Keratinocyte (primary cell): Measurements from ENCODE around the gene SYNDIG1. TPM values are rescaled to one million over a fixed set of nuclear protein-coding genes. Genes with fewer than 3 reads are reported as not detected.

Experiments
- DNase-seq: peaks from one replicate; pipeline ENCODE4 v3.0.0-alpha.2; 2011; ENCODE audit warnings: low read depth, missing footprints, low spot score
- FAIRE-seq: peaks from 2 replicates; lab custom pipeline; 2011; peaks lifted over from hg19 to GRCh38; lab: Jason Lieb, UNC
- H2AFZ ChIP-seq: 2 replicates; pipeline ENCODE4 v1.6.0; 2012; ENCODE audit warnings: low read length, control low read depth, inconsistent platforms; ENCODE audit not compliant: control insufficient read depth
- H3K27ac ChIP-seq: 2 replicates; pipeline ENCODE4 v1.5.1; 2011; ENCODE audit warnings: low read length; ENCODE audit not compliant: control insufficient read depth, insufficient read depth
- H3K27me3 ChIP-seq: 3 replicates; pipeline ENCODE4 v1.6.0; 2011; ENCODE audit warnings: low read length; ENCODE audit not compliant: control insufficient read depth, insufficient read depth; ENCODE audit errors: extremely low read depth
- H3K36me3 ChIP-seq, 2 experiments: 2 replicates in 1 of 2; 3 replicates in 1 of 2; pipeline ENCODE4 v1.5.1; 2011; ENCODE audit warnings: low read length in 2 of 2, mild to moderate bottlenecking in 1 of 2; ENCODE audit not compliant: control insufficient read depth in 2 of 2, insufficient read depth in 2 of 2; ENCODE audit errors: extremely low read depth in 1 of 2
- H3K4me1 ChIP-seq: 3 replicates; pipeline ENCODE4 v1.5.1; 2011; ENCODE audit warnings: low read length; ENCODE audit not compliant: control insufficient read depth, insufficient read depth; ENCODE audit errors: extremely low read depth
- H3K4me2 ChIP-seq: 3 replicates; pipeline ENCODE4 v1.6.0; 2011; ENCODE audit warnings: low read depth, low read length; ENCODE audit not compliant: control insufficient read depth, insufficient read depth; ENCODE audit errors: extremely low read depth
- H3K4me3 ChIP-seq, 3 experiments: fragments of 200-600 bp in 1 of 3; sonication (generic) in 1 of 3; 2 replicates in 2 of 3; 3 replicates in 1 of 3; pipeline ENCODE4 v1.5.1; 2011 to 2016; ENCODE audit warnings: low read length in 3 of 3, mild to moderate bottlenecking in 3 of 3, control low read depth in 2 of 3, inconsistent platforms in 1 of 3, low read depth in 1 of 3, mixed read lengths in 1 of 3, mixed run types in 1 of 3, moderate library complexity in 1 of 3; ENCODE audit not compliant: control insufficient read depth in 2 of 3, insufficient read depth in 2 of 3; ENCODE audit errors: extremely low read depth in 1 of 3
- H3K79me2 ChIP-seq: 2 replicates; pipeline ENCODE4 v1.6.0; 2012; ENCODE audit warnings: low read length; ENCODE audit not compliant: control insufficient read depth, insufficient read depth
- H3K9ac ChIP-seq: 3 replicates; pipeline ENCODE4 v1.6.0; 2011; ENCODE audit warnings: low read length; ENCODE audit not compliant: control insufficient read depth, insufficient read depth; ENCODE audit errors: extremely low read depth
- H3K9me1 ChIP-seq: 3 replicates; pipeline ENCODE4 v1.6.0; 2011; ENCODE audit warnings: low read length; ENCODE audit not compliant: control insufficient read depth, insufficient read depth; ENCODE audit errors: extremely low read depth
- H3K9me3 ChIP-seq: 2 replicates; pipeline ENCODE4 v1.5.1; 2012; ENCODE audit warnings: low read depth, low read length; ENCODE audit not compliant: control insufficient read depth
- H4K20me1 ChIP-seq: 3 replicates; pipeline ENCODE4 v1.6.0; 2011; ENCODE audit warnings: low read length; ENCODE audit not compliant: control insufficient read depth, insufficient read depth; ENCODE audit errors: extremely low read depth
- EZH2 ChIP-seq: IDR thresholded peaks from one replicate; pipeline ENCODE4 v1.6.1; 2012; ENCODE audit warnings: inconsistent platforms, mild to moderate bottlenecking, low read length, moderate library complexity
- dilution Hi-C: fragments of 300-500 bp; cut with MboI; formaldehyde crosslinking; loops from one replicate; pipeline ENCODE4 v1.7.0; 2020; ENCODE audit warnings: low sequenced_read_pairs; ENCODE audit not compliant: extremely low pct_ligation_motif_present
- polyA plus RNA-seq, 5 experiments: library from polyadenylated mRNA; depleted of rRNA in 3 of 5; stranded (reverse) in 3 of 5; stranded (forward) in 1 of 5; unstranded in 1 of 5; fragments of >200 nt; gene quantifications; 1 replicate in 1 of 5; 2 replicates in 3 of 5; 3 replicates in 1 of 5; pipeline versions ENCODE4 v1.2.1 to v1.2.3, GENCODE V29; 2011 to 2012; ENCODE audit warnings: missing spikeins in 2 of 5, low read depth in 1 of 5, low replicate concordance in 1 of 5
- TF ChIP-seq, protein P1 (sequence below), 3 experiments: IDR thresholded peaks in 1 of 3; conservative IDR thresholded peaks in 1 of 3; optimal IDR thresholded peaks in 1 of 3; 2 replicates in 2 of 3; 3 replicates in 1 of 3; pipeline versions ENCODE3 to v1.5.1; 2011; ENCODE audit warnings: low read length in 3 of 3, mild to moderate bottlenecking in 3 of 3, moderate library complexity in 2 of 3, control low read depth in 1 of 3, inconsistent platforms in 1 of 3; ENCODE audit not compliant: insufficient read depth in 2 of 3; ENCODE audit errors: extremely low read depth in 1 of 3

Gene SYNDIG1
- polyA plus RNA-seq, 1 donor (not counting 4 experiments of a cell fraction or from before 2014, with no cell fraction given) = 0.38 TPM

DNA sequence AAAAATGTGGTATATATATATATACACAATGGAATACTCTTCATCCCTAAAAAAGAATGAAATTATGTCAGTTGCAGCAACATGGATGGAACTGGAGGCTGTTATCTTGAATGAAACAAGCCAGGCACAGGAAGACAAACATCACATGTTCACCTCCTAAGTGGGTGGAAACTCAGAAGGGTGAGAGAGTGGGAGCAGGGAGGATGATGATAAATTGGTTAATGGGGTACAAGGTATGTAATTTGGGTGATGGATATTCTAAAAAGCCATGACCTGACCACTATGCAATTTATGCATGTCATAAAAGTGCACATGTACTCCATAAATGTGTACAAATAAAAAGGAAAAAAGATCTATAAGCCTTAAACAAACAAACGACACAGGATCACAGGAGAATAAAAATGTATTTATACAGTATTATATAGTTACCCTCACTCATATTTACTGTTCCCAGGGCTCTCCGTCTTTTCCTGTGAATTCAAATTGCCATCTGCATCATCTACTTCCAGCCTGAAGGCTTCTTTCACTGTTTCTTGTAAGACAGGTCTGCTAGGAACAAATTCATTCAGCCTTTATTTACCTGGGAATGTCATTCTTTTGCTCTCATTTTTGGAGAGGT, 89.8 kb downstream of the SYNDIG1 start:
- Histone ChIP-seq H3K9ac (no peak overlapping the region), H3K4me3 (no peak overlapping the region), H3K79me2 (no peaks in the 10 kb centered on the region), H3K9me1 (no peaks in the 10 kb centered on the region), H3K27me3 (no peaks in the 10 kb centered on the region), H2AFZ (no peak overlapping the region), H4K20me1 (no peaks in the 10 kb centered on the region), H3K4me2 (no peak overlapping the region), H3K9me3 (no peaks in the 10 kb centered on the region), H3K27ac (no peak overlapping the region), H3K36me3 (no peaks in the 10 kb centered on the region), H3K4me1 (no peaks in the 10 kb centered on the region)
- no peak for DNase-seq
- dilution Hi-C loops = no loop called here
- TF ChIP-seq, protein P1, sequence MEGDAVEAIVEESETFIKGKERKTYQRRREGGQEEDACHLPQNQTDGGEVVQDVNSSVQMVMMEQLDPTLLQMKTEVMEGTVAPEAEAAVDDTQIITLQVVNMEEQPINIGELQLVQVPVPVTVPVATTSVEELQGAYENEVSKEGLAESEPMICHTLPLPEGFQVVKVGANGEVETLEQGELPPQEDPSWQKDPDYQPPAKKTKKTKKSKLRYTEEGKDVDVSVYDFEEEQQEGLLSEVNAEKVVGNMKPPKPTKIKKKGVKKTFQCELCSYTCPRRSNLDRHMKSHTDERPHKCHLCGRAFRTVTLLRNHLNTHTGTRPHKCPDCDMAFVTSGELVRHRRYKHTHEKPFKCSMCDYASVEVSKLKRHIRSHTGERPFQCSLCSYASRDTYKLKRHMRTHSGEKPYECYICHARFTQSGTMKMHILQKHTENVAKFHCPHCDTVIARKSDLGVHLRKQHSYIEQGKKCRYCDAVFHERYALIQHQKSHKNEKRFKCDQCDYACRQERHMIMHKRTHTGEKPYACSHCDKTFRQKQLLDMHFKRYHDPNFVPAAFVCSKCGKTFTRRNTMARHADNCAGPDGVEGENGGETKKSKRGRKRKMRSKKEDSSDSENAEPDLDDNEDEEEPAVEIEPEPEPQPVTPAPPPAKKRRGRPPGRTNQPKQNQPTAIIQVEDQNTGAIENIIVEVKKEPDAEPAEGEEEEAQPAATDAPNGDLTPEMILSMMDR (optimal IDR thresholded peaks at IDR 0.05 in 1 of 3, IDR thresholded peaks at IDR 0.05 in 1 of 3, conservative IDR thresholded peaks at IDR 0.05 in 1 of 3; ENCODE audit: extremely low read depth in 1 of 3, insufficient read depth in 2 of 3, low read length in 3 of 3) = no peak
- TF ChIP-seq EZH2 = no peak
- no peak for FAIRE-seq

DNA sequence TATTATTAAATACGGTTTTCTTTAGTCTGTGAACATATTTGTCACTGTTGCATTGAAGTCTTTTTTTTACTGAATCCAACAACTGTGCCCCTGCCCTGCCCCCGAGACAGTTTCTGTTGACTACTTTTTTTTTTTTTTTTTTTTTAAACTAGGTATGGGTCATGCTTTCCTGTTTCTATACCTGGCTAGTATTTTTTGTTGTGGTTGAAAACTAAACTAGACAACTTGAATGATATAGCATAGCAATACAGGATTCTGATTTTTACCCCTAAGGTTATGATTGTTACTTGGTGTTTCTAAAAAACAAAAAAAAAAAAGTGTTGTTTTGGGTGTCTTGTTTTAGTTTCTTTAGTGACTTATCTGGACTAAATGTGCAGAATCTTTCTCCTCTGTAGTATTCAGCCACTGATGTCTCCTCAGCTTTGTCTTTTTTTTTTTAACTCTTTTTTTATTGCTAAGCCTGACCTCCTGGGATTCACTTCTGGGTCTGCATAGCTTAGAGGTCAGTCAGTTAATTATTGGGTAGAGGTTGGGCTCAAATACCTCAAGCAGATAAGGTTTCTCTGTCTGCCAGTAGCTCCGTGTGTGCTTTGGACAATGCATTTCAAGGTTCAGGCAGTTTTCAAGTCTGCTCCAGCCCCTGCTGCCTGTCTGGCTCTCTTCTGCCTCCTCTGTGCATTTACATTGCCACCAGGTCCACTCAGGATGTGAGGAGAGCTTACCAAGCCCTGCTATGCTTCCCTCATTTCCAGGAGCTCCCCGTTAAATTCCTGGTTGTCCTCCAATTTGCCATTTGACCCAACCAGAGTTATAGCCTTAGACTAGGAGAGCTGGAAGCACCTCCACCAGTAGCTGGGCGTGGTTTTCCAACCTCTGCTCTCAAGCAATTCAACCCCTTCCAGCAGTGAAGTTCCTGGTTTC, 91.4 kb downstream of the SYNDIG1 start:
- FAIRE-seq (no peak), DNase-seq (no peak)
- H2AFZ ChIP-seq = no peak overlapping the region
- no peaks in the 10 kb centered on the region for H3K9me3 ChIP-seq
- no peaks in the 10 kb centered on the region for H3K36me3 ChIP-seq
- H3K79me2 ChIP-seq = no peaks in the 10 kb centered on the region
- no peak overlapping the region for H3K27ac ChIP-seq
- H3K9me1 ChIP-seq = no peaks in the 10 kb centered on the region
- H4K20me1 ChIP-seq = no peaks in the 10 kb centered on the region
- no peak for TF ChIP-seq EZH2
- TF ChIP-seq, protein P1 (optimal IDR thresholded peaks at IDR 0.05 in 1 of 3, IDR thresholded peaks at IDR 0.05 in 1 of 3, conservative IDR thresholded peaks at IDR 0.05 in 1 of 3; ENCODE audit: extremely low read depth in 1 of 3, insufficient read depth in 2 of 3, low read length in 3 of 3) = no peak
- no peak overlapping the region for H3K4me2 ChIP-seq
- H3K9ac ChIP-seq = no peak overlapping the region
- dilution Hi-C loops = no loop called here
- no peak overlapping the region for H3K4me3 ChIP-seq
- no peaks in the 10 kb centered on the region for H3K4me1 ChIP-seq
- H3K27me3 ChIP-seq = no peaks in the 10 kb centered on the region
